HepG2 (cell line): Measurements from ENCODE around the gene RAB6B. TPM values are rescaled to one million over a fixed set of nuclear protein-coding genes. Genes with fewer than 3 reads are reported as not detected.

Experiments used
- ATAC-seq: fragments of 200-7000 bp; cut with Tn5 transposase; 3 replicates; pipeline ENCODE4 v1.9.1; 2020; ENCODE audit warnings: mild to moderate bottlenecking, moderate library complexity
- BruUV-seq: library from RNA; stranded (reverse); fragments of 400-500 nt; replicated peaks from 2 replicates; lab custom pipeline; 2021; lab: Mats Ljungman, UMichigan
- CTCF ChIA-PET: fragments of 300-600 bp; formaldehyde crosslinking; extraction: SDS; loops from one replicate; lab custom pipeline; 2021; ENCODE audit warnings: low total read pairs, inconsistent platforms, low intra/inter-chr PET ratio; lab: Yijun Ruan, JAX
- POLR2A ChIA-PET: fragments of 350-600 bp; sonication (Branson Sonifier 250); formaldehyde crosslinking; loops from one replicate; lab custom pipeline; 2020; ENCODE audit warnings: antibody characterized with exemption, inconsistent platforms; lab: Yijun Ruan, JAX
- DNase-seq: peaks from one replicate; pipeline ENCODE4 v3.0.0-alpha.2; 2015; ENCODE audit warnings: low spot score
- FAIRE-seq: peaks from 3 replicates; lab custom pipeline; 2011; peaks lifted over from hg19 to GRCh38; lab: Jason Lieb, UNC
- H2AFZ ChIP-seq: one replicate; pipeline ENCODE4 v1.6.1; 2011; ENCODE audit warnings: low read length, inconsistent platforms
- H3K27ac ChIP-seq: fragments of 300-600 bp; 3 replicates; pipeline ENCODE4 v1.8.0; 2011; ENCODE audit warnings: mixed run types, mild to moderate bottlenecking, mixed read lengths, low read length, inconsistent platforms; ENCODE audit not compliant: insufficient read depth; ENCODE audit errors: extremely low read length
- H3K27me3 ChIP-seq, 2 experiments: fragments of 200-600 bp in 1 of 2; 2 replicates in 1 of 2; 3 replicates in 1 of 2; pipeline versions ENCODE4 v1.6.0 to v1.8.0; 2011; ENCODE audit warnings: low read length in 2 of 2, mild to moderate bottlenecking in 2 of 2, moderate library complexity in 2 of 2, inconsistent platforms in 1 of 2; ENCODE audit not compliant: insufficient read depth in 2 of 2, control insufficient read depth in 1 of 2
- H3K36me3 ChIP-seq, 2 experiments: fragments of 200-600 bp in 1 of 2; replicated peaks in 1 of 2; 2 replicates in 1 of 2; 3 replicates in 1 of 2; pipeline versions ENCODE4 v1.5.1 to v1.8.0; 2011; ENCODE audit warnings: low read length in 2 of 2, inconsistent platforms in 1 of 2; ENCODE audit not compliant: insufficient read depth in 2 of 2, control insufficient read depth in 1 of 2
- H3K4me1 ChIP-seq: 2 replicates; pipeline ENCODE4 v1.5.1; 2012; ENCODE audit warnings: low read length, inconsistent platforms; ENCODE audit not compliant: insufficient read depth
- H3K4me2 ChIP-seq: 2 replicates; pipeline ENCODE4 v1.6.0; 2011; ENCODE audit warnings: low read depth, low read length, inconsistent platforms
- H3K4me3 ChIP-seq, 3 experiments: fragments of 200-600 bp in 1 of 3; sonication (generic), shearing (Covaris generic) in 1 of 3; replicated peaks in 1 of 3; 2 replicates each; pipeline ENCODE4 v1.5.1; 2011 to 2016; ENCODE audit warnings: low read length in 3 of 3, inconsistent platforms in 2 of 3, low read depth in 2 of 3, mild to moderate bottlenecking in 2 of 3, control low read depth in 1 of 3, mixed read lengths in 1 of 3; ENCODE audit not compliant: insufficient read depth in 1 of 3
- H3K79me2 ChIP-seq: one replicate; pipeline ENCODE4 v1.6.1; 2011; ENCODE audit warnings: low read length, inconsistent platforms; ENCODE audit not compliant: insufficient read depth
- H3K9ac ChIP-seq: 2 replicates; pipeline ENCODE4 v1.6.0; 2011; ENCODE audit warnings: mild to moderate bottlenecking, low read depth, low read length, inconsistent platforms; ENCODE audit not compliant: insufficient read depth
- H3K9me3 ChIP-seq: 2 replicates; pipeline ENCODE4 v1.5.1; 2012; ENCODE audit warnings: mild to moderate bottlenecking, low read length
- H4K20me1 ChIP-seq: 2 replicates; pipeline ENCODE4 v1.6.0; 2011; ENCODE audit warnings: inconsistent platforms, mild to moderate bottlenecking, low read length, moderate library complexity; ENCODE audit not compliant: insufficient read depth
- AHR ChIP-seq: IDR thresholded peaks from 2 replicates; pipeline ENCODE4 v1.6.1; 2018; ENCODE audit warnings: missing genetic modification reagents, missing compliant biosample characterization
- HMGA1 ChIP-seq: sonication (generic); formaldehyde crosslinking; conservative IDR thresholded peaks from 2 replicates; pipeline ENCODE4 v1.4.0; 2020; ENCODE audit warnings: missing genetic modification reagents
- PTBP1 ChIP-seq: fragments of 200-400 bp; formaldehyde crosslinking; IDR thresholded peaks from 2 replicates; pipeline ENCODE4 v1.6.1; 2018; ENCODE audit warnings: low read length, low read depth; ENCODE audit not compliant: poor library complexity, severe bottlenecking
- SIN3A ChIP-seq: IDR thresholded peaks from 2 replicates; pipeline ENCODE4 v1.6.1; 2011; ENCODE audit warnings: low read depth, mild to moderate bottlenecking, control low read depth, low read length, borderline replicate concordance
- ZNF431 ChIP-seq: sonication (generic); formaldehyde crosslinking; IDR thresholded peaks from 2 replicates; pipeline ENCODE4 v1.9.0; 2022; ENCODE audit warnings: missing genetic modification reagents, low read depth, mild to moderate bottlenecking, borderline replicate concordance
- WGBS: methylation state at CpG from one replicate; pipeline ENCODE4 v1.1.6; 2017; ENCODE audit warnings: low lambda C conversion rate; 5-methylcytosine and 5-hydroxymethylcytosine counted together
- in situ Hi-C: cut with HindIII; loops from 2 replicates; pipeline ENCODE4 v1.10.0; 2017; ENCODE audit warnings: low pct_unique_long_range_greater_than_20kb; ENCODE audit not compliant: extremely low pct_ligation_motif_present
- intact Hi-C: fragments of 100-400 bp; cut with micrococcal nuclease; formaldehyde crosslinking; loops from one replicate; pipeline ENCODE4 v1.10.0; 2022; ENCODE audit not compliant: unreplicated experiment
- polyA plus RNA-seq, 8 experiments: library from polyadenylated mRNA; depleted of rRNA in 3 of 8; stranded (reverse) in 7 of 8; unstranded in 1 of 8; fragments of >200 nt; fragmentation: Illumina TruSeq in 4 of 8; extraction: Trizol in 4 of 8; gene quantifications; 2 replicates each; pipeline versions ENCODE4 v1.2.1 to v1.2.3, GENCODE V29; 2011 to 2016; ENCODE audit warnings: low read depth in 4 of 8, missing spikeins in 1 of 8, mixed read lengths in 1 of 8; ENCODE audit not compliant: insufficient read depth in 1 of 8
- total RNA-seq, 5 experiments: library from RNA; depleted of rRNA; stranded (reverse); fragments of >200 nt; fragmentation: Illumina TruSeq; extraction: Trizol; gene quantifications; 2 replicates each; pipeline ENCODE4 v1.2.3, GENCODE V29; 2016; ENCODE audit warnings: low read depth in 1 of 5
- TF ChIP-seq, protein P1 (sequence below): sonication (generic); formaldehyde crosslinking; IDR thresholded peaks from 2 replicates; pipeline ENCODE4 v1.4.0; 2020; ENCODE audit warnings: missing genetic modification reagents
- TF ChIP-seq, protein P2 (sequence below): sonication (generic); formaldehyde crosslinking; IDR thresholded peaks from 2 replicates; pipeline ENCODE4 v1.4.0; 2020; ENCODE audit warnings: missing genetic modification reagents, borderline replicate concordance

The RAB6B gene
- total and polyA plus RNA-seq, 2 of the 13 experiments (the other 11 are each of a cell fraction or from before 2014, with no cell fraction given): 0.16 TPM; not detected in 1

DNA sequence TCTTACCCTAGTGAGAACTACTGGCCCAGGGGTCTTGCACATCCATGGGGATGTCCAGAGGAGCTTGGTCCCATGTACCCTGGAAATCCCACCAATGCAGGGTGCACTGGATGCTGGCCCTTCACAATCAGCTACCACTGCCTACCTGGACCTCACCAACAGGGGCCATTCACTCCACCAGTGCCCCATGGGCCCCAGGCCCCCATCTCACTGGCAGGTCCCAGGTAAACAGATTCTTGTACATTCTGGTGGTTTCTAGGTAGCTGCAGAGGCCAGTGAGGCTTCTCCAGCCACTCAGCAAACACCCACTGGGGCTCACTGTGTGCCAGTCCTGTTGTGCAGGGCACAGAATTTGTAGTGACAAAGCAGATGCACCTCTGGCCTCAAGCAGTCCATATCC, 24.9 kb downstream of the RAB6B start (continued):
- TF ChIP-seq, protein P1, sequence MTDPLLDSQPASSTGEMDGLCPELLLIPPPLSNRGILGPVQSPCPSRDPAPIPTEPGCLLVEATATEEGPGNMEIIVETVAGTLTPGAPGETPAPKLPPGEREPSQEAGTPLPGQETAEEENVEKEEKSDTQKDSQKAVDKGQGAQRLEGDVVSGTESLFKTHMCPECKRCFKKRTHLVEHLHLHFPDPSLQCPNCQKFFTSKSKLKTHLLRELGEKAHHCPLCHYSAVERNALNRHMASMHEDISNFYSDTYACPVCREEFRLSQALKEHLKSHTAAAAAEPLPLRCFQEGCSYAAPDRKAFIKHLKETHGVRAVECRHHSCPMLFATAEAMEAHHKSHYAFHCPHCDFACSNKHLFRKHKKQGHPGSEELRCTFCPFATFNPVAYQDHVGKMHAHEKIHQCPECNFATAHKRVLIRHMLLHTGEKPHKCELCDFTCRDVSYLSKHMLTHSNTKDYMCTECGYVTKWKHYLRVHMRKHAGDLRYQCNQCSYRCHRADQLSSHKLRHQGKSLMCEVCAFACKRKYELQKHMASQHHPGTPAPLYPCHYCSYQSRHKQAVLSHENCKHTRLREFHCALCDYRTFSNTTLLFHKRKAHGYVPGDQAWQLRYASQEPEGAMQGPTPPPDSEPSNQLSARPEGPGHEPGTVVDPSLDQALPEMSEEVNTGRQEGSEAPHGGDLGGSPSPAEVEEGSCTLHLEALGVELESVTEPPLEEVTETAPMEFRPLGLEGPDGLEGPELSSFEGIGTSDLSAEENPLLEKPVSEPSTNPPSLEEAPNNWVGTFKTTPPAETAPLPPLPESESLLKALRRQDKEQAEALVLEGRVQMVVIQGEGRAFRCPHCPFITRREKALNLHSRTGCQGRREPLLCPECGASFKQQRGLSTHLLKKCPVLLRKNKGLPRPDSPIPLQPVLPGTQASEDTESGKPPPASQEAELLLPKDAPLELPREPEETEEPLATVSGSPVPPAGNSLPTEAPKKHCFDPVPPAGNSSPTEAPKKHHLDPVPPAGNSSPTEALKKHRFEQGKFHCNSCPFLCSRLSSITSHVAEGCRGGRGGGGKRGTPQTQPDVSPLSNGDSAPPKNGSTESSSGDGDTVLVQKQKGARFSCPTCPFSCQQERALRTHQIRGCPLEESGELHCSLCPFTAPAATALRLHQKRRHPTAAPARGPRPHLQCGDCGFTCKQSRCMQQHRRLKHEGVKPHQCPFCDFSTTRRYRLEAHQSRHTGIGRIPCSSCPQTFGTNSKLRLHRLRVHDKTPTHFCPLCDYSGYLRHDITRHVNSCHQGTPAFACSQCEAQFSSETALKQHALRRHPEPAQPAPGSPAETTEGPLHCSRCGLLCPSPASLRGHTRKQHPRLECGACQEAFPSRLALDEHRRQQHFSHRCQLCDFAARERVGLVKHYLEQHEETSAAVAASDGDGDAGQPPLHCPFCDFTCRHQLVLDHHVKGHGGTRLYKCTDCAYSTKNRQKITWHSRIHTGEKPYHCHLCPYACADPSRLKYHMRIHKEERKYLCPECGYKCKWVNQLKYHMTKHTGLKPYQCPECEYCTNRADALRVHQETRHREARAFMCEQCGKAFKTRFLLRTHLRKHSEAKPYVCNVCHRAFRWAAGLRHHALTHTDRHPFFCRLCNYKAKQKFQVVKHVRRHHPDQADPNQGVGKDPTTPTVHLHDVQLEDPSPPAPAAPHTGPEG (CRISPR knock-in tag): no peak
- no peak for TF ChIP-seq ZNF431 (CRISPR knock-in tag)

DNA sequence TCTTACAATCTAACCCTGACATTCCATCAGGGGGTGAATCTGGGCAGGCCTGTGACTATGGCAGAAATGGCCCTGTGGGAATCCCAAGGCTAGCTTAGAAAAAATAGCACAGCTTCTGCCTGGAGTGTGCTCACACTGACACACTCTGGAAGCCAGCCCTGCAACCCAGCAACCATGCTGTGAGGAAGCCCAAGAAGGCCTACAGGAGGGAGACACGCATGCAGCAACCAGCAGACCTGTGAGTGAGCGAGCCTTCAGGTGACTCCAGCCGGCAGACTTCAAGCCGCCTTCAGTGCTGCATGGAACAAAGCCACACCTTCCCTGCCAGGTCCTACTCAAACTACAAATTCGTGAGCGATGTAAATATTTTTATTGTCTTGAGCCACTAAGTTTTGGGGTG, 26.1 kb downstream of the RAB6B start:
- no peak overlapping the region for H3K4me2 ChIP-seq
- H3K4me1 ChIP-seq: no peaks in the 10 kb centered on the region
- no peak for ATAC-seq
- FAIRE-seq: no peak
- no peak overlapping the region for H2AFZ ChIP-seq
- H3K9me3 ChIP-seq: no peaks in the 10 kb centered on the region
- no peaks in the 10 kb centered on the region for H3K36me3 ChIP-seq
- no peak overlapping the region for H3K9ac ChIP-seq
- ChIA-PET CTCF (no interaction called here), POLR2A (no interaction called here)
- DNase-seq: no peak
- 55% methylated on average over 5 of the region's 6 CpGs for WGBS
- intact Hi-C loops (no loop called here), in situ Hi-C loops (no loop called here)
- H3K4me3 ChIP-seq: no peak overlapping the region
- H3K79me2 ChIP-seq: no peaks in the 10 kb centered on the region
- peaks cover 7 to 43% of the 10 kb centered on the region in 2 experiments; a peak in 3 of 5 replicates for H3K27me3 ChIP-seq
- no peak overlapping the region for H3K27ac ChIP-seq
- BruUV-seq: no TSS peak
- H4K20me1 ChIP-seq: no peaks in the 10 kb centered on the region
- TF ChIP-seq SIN3A (no peak), HMGA1 (no peak), AHR (CRISPR knock-in tag) (no peak), PTBP1 (no peak)
- TF ChIP-seq, protein P2, sequence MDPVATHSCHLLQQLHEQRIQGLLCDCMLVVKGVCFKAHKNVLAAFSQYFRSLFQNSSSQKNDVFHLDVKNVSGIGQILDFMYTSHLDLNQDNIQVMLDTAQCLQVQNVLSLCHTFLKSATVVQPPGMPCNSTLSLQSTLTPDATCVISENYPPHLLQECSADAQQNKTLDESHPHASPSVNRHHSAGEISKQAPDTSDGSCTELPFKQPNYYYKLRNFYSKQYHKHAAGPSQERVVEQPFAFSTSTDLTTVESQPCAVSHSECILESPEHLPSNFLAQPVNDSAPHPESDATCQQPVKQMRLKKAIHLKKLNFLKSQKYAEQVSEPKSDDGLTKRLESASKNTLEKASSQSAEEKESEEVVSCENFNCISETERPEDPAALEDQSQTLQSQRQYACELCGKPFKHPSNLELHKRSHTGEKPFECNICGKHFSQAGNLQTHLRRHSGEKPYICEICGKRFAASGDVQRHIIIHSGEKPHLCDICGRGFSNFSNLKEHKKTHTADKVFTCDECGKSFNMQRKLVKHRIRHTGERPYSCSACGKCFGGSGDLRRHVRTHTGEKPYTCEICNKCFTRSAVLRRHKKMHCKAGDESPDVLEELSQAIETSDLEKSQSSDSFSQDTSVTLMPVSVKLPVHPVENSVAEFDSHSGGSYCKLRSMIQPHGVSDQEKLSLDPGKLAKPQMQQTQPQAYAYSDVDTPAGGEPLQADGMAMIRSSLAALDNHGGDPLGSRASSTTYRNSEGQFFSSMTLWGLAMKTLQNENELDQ: no peak
